IPS-11a (cell line): ENCODE data around the gene TP53AIP1.
"Not testable (repeated sequence)": the region's sequence is repeated elsewhere in the genome, so short reads cannot be mapped to it uniquely, and the experiment has no call there.

ENCODE experiments used
- H3K4me3 ChIP-seq: one replicate; pipeline ENCODE4 v1.5.1; 2013; ENCODE audit warnings: low read depth, low read length, control low read depth

TP53AIP1 gene

DNA sequence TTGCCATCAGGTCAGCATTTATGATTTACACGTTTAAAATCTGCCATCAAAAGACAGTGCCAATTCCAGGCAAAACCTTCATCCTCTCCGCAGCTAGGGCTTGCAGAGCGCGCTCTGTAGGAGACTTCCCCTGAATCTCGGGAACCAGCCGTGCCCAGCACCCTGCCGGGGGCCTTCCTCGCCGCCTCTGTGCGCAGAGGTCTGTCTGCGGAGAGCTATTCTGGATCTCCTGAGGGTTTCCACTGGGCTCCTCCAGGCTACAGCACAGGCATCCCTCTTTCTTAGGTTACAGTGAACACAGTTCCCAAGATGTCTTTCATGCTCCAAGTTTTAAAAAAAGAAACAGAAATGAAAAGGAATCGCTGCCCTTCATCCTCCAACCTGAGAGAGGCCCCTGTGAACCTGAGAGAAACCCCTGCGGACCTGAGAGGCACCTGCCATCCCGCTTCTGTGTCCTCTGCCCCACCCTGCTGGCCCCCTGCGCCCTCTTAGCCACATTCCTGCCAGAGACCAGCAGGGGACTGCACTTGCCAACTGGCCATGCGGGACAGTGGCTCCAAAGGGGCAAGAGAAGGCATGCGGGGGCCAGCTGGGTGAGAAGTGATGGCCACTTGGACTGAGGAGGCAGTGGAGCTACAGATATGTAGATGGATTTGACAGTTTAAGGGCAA, 16.1 kb downstream of the TP53AIP1 start:
- no peak overlapping the region for H3K4me3 ChIP-seq

DNA sequence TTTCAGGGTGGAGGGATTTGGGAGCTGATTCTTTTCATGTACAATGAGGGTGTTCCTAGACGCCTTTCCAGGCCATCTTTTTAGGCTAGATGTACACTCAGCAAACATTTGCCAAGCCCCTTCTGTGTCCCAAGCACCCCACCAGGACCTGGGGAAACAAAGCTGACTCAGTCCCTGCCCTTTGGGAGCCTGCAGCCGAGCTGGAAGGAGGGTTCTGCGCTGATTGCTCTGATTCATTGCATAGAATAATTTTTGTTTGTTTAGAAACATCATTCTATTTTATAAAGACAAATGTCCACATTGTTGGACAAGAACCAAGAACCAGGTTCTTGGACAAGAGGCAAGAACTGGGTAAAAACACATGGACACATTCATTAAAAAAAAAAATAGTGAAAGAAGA, 16.7 kb downstream of the TP53AIP1 start:
- no peak overlapping the region for H3K4me3 ChIP-seq

DNA sequence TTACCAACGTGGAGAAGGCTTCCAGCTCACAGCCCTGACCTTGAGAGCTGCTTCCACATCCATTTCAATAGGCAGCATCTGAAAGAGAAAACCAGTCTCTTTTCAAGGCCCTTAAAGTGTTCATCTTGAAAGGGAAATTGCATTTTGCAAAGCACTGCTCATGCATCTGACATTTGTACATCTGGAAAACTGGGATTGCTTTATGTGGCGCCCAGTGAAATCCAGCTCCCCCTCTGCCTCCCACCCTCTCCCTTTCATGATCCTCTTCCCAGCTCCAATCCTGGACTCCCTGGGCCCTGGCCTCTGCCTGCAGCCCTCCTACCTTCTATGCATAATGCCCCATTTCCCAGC, 17.4 kb downstream of the TP53AIP1 start:
- H3K4me3 ChIP-seq = no peak overlapping the region

DNA sequence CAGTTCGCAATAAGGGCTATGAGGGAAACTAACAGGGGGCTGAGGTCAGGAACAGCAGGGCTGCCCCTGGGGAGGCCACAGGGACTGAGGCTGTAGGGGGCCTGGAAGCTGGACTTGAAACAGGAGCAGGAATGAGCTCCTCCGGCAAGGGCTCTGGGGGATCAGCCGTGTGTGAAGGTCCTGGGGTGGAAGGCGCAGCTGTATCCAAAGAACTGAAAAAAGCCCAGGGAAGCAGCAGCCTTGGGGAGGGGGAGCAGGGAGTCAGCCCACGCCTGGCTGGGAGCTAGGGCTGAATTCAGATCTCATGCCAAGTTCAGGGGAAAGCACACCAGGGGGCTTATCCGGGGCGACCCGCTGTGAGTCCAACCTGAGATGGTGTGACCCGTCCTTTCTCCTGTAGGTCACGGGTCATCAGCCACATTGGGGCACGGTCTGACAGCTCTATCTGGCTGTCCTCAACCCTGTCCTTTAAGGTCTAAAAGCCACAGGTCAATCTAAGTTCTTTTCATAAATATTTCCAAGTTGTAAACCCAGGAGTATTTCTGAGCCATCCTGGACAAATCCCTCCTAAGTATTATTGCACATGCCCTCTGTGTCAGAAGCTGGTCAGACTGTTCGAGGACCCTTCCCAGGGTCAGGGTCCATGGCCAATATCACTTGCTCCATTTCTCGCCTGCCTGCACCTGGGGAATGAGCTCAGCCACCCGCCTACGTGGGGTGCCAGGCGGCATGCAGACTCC, 18.0 kb downstream of the TP53AIP1 start:
- H3K4me3 ChIP-seq = no peak overlapping the region

DNA sequence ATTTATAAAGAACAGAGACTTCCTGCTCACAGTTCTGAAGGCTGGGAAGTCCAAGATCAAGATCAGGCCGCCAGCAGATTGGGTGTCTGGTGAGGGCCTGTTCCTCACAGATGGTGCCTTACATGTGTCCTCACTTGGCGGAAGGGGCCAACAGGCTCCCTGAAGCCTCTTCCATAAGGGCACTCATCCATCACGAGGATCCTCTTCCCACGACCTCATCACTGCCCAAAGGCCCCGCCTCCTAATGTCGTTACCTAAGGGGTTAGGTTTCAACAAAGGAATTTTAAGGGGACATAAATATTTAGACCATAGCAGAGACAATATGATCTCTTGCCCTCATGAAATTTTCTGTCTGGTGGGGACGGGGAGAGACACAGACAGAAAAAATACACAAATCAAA, 18.6 kb downstream of the TP53AIP1 start:
- H3K4me3 ChIP-seq = no peak overlapping the region

DNA sequence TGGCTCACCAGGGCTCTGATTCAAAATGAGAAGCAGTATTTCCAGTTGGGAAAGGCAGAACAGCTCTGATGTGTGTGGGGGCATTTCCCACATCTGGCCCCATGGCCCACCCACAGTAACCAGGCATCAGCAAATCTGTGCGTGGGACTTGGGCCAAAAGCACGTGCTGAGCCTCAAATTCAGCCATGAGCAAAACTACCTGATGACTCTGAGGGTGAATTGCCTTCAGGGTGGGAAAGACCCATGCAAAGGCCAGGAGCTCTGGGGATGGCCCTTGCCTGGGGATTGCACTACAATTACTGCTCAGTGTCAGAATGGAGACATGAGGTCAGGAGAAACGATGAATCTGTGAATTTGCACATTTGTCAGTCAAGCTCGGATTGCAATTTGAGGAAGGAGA, 20.9 kb downstream of the TP53AIP1 start:
- H3K4me3 ChIP-seq = no peak overlapping the region

DNA sequence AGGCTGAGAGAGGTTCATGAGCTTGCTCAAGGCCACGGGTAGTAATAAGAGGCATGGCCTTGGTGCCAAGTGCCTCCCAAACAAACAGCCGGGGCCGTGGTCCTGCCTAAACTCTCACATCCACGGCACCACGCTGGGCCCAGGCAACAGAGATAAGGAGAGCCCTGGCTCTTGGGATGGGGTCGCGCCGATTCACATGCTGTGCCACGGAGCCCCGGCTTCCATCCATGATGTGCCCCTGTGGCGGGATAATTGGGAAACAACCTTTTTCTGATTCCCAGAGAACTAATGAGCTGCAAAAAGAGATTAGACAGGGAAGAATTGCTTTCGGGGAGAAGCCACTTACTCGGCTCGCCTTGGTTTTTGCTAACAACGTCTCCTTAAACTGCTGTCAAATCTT, 22.0 kb downstream of the TP53AIP1 start:
- H3K4me3 ChIP-seq = no peak overlapping the region

DNA sequence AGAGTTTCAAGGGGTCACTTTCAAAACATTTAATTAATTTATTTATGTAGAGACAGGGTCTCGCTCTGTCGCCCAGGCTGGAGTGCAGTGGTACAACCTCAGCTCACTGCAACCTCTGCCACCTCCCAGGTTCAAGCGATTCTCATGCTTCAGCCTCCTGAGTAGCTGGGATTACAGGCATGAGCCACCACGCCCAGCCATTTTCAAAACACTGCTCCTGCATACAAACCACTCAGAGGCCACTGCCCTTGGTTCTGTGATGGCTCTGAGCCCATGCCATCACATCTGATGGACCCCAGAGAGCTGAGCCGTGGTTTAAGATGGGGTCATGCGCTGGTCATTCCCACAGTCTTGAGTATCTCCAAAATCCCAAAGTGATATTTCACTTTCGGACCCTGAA, 23.0 kb downstream of the TP53AIP1 start:
- not testable (repeated sequence) for H3K4me3 ChIP-seq

DNA sequence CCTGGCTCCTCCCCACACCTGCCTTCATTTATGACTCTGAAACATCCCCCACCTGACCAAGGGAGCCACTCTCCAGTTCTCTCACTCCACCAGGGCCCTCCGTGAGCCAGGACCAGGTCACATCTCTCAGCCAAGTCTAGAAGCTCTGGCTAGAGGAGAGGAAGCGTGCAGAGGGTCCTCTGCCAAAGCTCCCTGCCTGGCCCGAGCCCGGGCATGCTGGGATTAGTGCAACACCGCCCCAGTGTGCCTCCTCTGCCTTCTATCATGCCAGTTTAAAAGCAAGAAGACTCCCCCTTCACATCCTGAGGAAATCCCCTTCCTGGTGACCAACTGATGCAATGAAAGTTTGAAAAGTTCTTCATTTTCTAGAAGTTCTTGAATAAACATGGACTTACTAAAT, 23.5 kb downstream of the TP53AIP1 start:
- H3K4me3 ChIP-seq = no peak overlapping the region

DNA sequence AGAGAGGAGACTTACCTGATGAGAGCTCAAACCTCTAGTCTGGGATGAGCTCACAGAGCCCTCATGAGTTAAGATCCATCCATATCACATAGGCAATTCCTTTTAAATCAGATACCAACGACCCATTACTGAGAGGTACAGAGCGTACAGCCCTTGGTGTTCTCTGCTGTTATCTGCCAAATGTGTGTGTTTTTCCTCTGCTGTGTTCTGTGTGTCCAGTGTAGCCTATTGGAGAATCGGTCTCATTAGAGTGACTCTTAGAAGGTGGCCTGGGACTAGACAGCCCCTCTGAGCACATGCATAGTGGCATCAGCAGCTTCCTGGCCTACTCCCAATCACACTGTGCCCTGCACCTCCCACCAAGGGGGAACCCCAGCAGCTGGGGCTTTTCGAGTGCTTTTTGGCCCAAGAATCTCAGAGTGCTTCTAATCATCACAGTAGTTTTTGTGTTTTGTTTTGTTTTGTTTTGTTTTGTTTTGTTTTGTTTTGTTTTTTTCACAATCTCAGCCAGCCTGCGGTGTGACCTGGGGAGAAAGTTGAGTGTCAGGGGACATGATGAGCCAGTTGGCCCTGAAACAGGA, 25.4 kb downstream of the TP53AIP1 start:
- H3K4me3 ChIP-seq = no peak overlapping the region

DNA sequence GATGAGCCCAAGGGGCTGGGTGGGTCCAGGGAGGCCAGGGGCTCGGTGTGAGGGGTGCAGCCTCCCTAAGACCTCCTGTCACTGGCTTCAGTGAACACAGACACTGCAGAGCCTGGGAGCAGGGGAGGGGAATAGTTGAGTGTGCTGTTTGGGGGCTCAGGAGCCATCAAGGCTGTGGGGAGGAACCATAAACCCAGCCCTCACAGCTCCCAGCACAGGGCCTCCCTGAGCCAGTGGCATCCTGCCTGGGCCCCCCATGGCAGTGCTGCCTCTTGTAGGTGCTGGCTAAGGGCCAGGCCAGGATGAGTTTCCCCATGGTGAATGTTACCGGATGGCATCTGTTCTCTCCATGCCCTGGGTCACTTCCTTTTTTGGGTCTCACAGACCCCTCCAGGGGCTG, 26.0 kb downstream of the TP53AIP1 start:
- H3K4me3 ChIP-seq = no peak overlapping the region

DNA sequence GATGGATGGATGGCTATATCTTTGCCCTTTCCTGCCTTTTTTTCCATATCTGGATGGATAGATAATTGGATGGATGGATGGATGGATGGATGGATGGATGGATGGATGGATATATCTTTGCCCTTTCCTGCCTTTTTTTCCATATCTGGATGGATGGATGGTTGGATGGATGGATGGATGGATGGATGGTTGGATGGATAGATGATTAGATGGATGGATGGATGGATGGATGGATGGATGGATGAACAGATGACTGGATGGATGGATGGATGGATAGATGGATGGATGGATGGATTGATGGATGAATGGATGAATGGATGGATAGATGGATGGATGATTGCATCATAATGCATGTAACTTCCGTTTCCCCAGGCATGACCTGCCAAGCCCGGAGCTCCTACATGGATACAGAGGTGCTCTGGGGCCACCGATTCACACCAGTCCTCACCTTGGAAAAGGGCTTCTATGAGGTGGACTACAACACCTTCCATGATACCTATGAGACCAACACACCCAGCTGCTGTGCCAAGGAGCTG, 26.6 kb downstream of the TP53AIP1 start:
- H3K4me3 ChIP-seq = no peak overlapping the region

DNA sequence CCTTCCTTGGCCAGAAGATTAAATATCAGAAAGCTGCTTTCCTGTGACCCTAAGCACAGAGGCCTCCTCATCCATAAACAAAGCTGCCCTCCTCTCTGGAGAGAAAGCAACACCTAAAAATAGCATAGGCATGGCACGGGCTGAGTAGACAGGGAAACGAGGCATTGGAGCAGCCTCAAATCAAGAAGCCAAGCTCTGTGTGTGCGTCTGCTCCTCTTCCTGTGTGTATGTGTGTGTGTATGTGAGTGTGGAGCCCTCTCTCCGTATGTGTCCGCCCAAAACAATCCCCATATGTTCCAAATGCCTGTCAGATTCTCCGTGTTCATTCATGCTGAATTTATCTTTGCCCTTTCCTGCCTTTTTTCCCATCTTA, 27.5 kb downstream of the TP53AIP1 start:
- H3K4me3 ChIP-seq = no peak overlapping the region

DNA sequence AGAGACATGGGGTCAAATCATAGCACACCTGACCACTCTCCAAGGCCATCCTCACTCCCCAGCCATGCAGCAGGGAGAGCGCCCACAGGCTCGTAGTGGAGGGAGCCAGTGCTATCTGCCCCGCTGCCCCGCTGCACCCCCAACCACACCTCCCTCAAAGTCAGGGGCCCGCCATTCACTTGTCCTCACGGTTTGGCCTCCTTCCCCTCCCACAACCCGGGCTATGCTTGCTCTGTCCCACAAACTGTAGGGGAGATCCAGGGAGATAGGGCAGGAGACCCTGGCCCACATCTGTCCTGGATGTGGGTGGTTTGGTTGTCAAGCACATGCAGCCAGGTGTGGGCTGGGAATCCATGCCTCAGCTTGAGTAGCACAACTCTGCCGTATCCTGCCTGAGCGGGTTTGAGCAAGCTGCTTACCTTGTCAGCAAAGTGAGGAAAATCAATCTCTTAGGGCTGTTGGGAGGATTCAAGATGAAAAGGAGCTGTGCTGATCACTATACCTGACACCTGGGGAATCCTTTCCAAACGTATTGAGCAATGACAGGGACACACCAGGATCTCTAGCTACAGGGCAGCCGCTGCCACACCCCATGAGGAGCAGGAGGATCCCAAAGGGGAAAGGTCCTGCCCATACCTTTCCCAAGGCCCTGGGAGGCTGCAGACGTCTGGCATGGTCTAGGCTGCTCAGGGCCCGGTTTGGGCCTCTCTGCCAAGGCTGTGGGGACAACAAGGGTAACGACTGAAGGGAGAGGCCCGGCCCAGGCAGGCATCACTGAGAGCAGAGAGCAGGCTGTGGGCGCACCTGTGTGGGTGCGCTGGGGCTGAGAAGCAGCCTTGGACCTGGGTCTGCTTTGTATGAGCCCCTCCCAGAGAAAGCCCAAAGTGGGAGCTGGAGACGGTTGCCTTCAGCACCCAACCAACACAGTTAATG, 28.2 kb downstream of the TP53AIP1 start:
- H3K4me3 ChIP-seq = no peak overlapping the region

DNA sequence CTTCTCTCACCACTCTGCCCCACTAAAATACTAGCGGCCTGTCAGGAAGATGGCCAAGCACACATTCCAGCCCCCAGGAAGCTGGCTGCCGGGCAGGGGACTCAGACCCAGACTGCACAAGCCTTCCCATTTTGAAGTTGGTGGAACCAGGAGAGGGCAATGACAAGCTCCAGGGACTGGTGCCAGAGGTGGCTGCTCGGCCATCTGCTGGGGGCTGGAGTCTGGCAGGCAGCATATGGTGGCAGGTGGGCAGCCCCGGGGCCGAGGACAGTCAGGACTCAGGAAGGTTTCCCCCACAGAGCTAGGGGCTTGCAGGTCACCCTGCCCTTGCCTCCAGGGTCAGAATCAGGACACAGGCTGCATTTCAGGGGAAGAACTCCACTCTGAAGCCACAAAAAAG, 28.9 kb downstream of the TP53AIP1 start:
- H3K4me3 ChIP-seq = no peak overlapping the region

DNA sequence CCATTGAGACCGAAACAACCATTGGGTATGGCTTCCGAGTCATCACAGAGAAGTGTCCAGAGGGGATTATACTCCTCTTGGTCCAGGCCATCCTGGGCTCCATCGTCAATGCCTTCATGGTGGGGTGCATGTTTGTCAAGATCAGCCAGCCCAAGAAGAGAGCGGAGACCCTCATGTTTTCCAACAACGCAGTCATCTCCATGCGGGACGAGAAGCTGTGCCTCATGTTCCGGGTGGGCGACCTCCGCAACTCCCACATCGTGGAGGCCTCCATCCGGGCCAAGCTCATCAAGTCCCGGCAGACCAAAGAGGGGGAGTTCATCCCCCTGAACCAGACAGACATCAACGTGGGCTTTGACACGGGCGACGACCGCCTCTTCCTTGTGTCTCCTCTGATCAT, 31.0 kb downstream of the TP53AIP1 start:
- no peak overlapping the region for H3K4me3 ChIP-seq

DNA sequence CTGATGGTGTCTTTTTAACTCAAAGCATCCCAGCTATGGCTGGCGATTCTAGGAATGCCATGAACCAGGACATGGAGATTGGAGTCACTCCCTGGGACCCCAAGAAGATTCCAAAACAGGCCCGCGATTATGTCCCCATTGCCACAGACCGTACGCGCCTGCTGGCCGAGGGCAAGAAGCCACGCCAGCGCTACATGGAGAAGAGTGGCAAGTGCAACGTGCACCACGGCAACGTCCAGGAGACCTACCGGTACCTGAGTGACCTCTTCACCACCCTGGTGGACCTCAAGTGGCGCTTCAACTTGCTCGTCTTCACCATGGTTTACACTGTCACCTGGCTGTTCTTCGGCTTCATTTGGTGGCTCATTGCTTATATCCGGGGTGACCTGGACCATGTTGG, 31.4 kb downstream of the TP53AIP1 start:
- H3K4me3 ChIP-seq = no peak overlapping the region

DNA sequence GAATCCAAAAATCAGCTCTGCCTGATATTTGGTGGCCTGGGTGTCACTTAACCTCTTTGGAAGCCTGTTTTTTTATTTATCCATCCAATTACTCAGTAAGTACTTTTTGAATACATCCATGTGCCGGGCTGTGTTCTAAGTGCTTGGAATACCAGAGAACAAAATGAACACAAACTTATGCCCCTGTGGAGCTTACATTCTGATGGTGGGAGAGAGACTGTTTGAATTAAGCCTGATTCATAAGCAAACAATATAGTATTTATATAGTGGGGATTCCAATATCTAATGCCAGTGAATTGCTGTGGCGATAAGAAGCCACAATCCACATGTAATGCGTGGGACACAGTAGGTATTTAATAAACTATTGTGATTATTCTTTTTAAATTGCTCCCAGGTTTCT, 32.1 kb downstream of the TP53AIP1 start:
- no peak overlapping the region for H3K4me3 ChIP-seq

DNA sequence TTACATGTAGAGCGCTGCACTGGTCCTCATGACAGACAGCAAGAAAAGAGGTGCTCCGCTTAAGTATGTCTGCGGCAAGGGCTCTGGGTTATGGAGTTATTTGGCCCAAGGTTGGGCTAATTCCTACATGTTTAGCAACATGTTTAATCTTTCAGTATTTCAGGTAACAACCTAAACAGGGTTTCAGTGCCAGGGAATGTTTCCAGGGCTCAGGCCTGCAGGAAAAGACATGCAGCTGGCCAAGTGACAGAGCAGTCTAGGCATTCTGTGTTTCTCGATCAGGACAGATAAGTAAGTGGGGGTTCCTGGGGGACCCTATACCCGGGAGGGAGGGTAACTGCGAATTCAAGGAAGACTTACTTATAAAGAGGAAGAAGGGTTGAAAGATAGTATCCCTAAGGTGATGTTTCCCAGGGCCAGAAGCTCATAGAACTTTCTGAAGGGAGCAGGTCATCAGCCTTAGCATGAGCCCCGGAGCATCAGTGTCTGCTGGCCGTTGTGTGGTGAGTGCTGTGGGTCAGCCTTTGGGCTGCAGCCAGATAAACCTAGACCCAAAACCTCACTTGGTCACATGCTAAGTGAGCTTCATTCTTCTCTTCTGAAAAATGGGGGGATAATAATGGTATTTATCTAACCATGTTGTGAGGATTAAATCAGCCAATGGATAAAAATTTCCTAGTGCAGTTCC, 33.1 kb downstream of the TP53AIP1 start:
- H3K4me3 ChIP-seq = no peak overlapping the region

DNA sequence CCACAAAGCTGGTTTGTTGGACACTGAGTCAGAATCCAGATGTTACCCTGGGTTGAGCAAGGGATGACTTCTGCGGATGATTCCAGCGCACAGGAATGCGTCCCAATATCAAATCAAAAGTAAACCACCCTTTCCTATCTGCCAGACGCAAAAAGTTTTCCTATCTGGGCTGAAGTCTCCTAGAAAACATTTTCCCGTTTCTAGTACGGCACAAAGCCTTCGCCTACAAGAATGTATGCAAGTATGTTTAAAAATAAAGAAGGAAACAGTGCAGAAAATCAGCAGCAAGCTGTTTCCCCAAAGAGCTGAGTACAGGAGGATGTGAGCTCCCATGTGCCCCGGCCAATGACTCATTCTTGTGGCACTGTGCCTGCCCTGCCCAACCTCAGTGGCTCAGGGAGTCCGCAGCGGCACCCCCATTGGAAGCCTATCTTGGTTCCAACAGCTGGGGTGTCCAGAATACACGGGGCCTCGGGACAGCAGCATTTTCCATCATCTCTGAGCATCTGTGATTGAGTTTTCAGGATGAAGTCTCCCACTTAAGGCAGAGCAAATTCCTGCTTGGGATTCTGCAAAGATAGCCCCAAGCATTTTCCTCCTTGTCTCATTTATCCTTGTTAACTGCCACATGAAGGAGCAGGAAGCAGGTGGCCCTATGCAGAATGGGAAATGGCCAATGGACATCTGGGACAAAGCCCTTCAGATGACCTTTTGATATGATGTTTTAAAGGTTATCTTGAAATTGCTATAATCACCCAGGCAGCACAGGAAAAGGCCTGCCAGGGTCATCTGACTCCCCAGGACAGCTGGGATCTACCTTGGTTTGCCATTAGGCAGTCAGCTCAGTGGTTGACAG, 34.1 kb downstream of the TP53AIP1 start:
- no peak overlapping the region for H3K4me3 ChIP-seq
